Mesenchymal stem cell (in vitro differentiated cells and primary cell): ENCODE data around the gene WFDC13.

Experiments
- DNase-seq: peaks from one replicate; pipeline ENCODE4 v3.0.0-alpha.2; 2013
- H2AFZ ChIP-seq: one replicate; pipeline ENCODE4 v1.6.1; 2013; ENCODE audit warnings: low read depth, mild to moderate bottlenecking, control low read depth, inconsistent platforms, low read length, moderate library complexity
- H2AK5ac ChIP-seq: 2 replicates; pipeline ENCODE4 v1.6.1; 2013; ENCODE audit warnings: low read length, moderate library complexity, mild to moderate bottlenecking, inconsistent platforms; ENCODE audit not compliant: severe bottlenecking
- H2BK120ac ChIP-seq: one replicate; pipeline ENCODE4 v1.6.1; 2013; ENCODE audit warnings: low read depth, mild to moderate bottlenecking, inconsistent platforms, low read length, moderate library complexity
- H2BK12ac ChIP-seq, 2 experiments: one replicate each; pipeline ENCODE4 v1.6.1; 2013; ENCODE audit warnings: inconsistent platforms in 2 of 2, low read length in 2 of 2, mild to moderate bottlenecking in 2 of 2, moderate library complexity in 2 of 2, control low read depth in 1 of 2
- H2BK15ac ChIP-seq: one replicate; pipeline ENCODE4 v1.6.1; 2013; ENCODE audit warnings: mild to moderate bottlenecking, low read depth, inconsistent platforms; ENCODE audit not compliant: poor library complexity, severe bottlenecking
- H2BK5ac ChIP-seq: 2 replicates; pipeline ENCODE4 v1.6.1; 2013; ENCODE audit warnings: low read depth, mild to moderate bottlenecking, low read length, control low read depth, inconsistent platforms; ENCODE audit not compliant: poor library complexity, severe bottlenecking
- H3K14ac ChIP-seq, 2 experiments: one replicate each; pipeline ENCODE4 v1.6.1; 2013; ENCODE audit warnings: inconsistent platforms in 2 of 2, low read length in 2 of 2, control low read depth in 1 of 2, mild to moderate bottlenecking in 1 of 2, moderate library complexity in 1 of 2
- H3K18ac ChIP-seq, 2 experiments: one replicate each; pipeline ENCODE4 v1.6.1; 2013; ENCODE audit warnings: inconsistent platforms in 2 of 2, low read length in 2 of 2, control low read depth in 1 of 2, low read depth in 1 of 2, mild to moderate bottlenecking in 1 of 2
- H3K23ac ChIP-seq, 2 experiments: one replicate each; pipeline ENCODE4 v1.6.1; 2013; ENCODE audit warnings: inconsistent platforms in 2 of 2, low read length in 2 of 2, mild to moderate bottlenecking in 2 of 2, moderate library complexity in 2 of 2, control low read depth in 1 of 2
- H3K27ac ChIP-seq: 2 replicates; pipeline ENCODE4 v1.5.1; 2013; ENCODE audit warnings: mild to moderate bottlenecking, moderate library complexity, low read length, control low read depth, inconsistent platforms; ENCODE audit not compliant: poor library complexity, severe bottlenecking
- H3K27me3 ChIP-seq, 2 experiments: 2 replicates each; pipeline versions ENCODE4 v1.6.1 to v1.7.0; 2013; ENCODE audit warnings: low read length in 2 of 2, mild to moderate bottlenecking in 2 of 2, moderate library complexity in 2 of 2, control low read depth in 1 of 2, inconsistent platforms in 1 of 2; ENCODE audit not compliant: control insufficient read depth in 1 of 2, insufficient read depth in 1 of 2
- H3K36me3 ChIP-seq, 2 experiments: 2 replicates each; pipeline versions ENCODE4 v1.6.1 to v1.7.0; 2013; ENCODE audit warnings: low read length in 2 of 2, control low read depth in 1 of 2, inconsistent platforms in 1 of 2, low read depth in 1 of 2, mild to moderate bottlenecking in 1 of 2; ENCODE audit not compliant: insufficient read depth in 2 of 2, control insufficient read depth in 1 of 2
- H3K4ac ChIP-seq, 2 experiments: one replicate each; pipeline ENCODE4 v1.6.1; 2013; ENCODE audit warnings: inconsistent platforms in 2 of 2, low read length in 2 of 2, mild to moderate bottlenecking in 2 of 2, moderate library complexity in 2 of 2, control low read depth in 1 of 2, low read depth in 1 of 2
- H3K4me1 ChIP-seq: 2 replicates; pipeline ENCODE4 v1.6.1; 2013; ENCODE audit warnings: low read depth, low read length, control low read depth; ENCODE audit not compliant: control insufficient read depth, insufficient read depth
- H3K4me2 ChIP-seq: 2 replicates; pipeline ENCODE4 v1.6.1; 2013; ENCODE audit warnings: low read length, mild to moderate bottlenecking, inconsistent platforms; ENCODE audit not compliant: poor library complexity, severe bottlenecking
- H3K4me3 ChIP-seq, 2 experiments: 2 replicates each; pipeline versions ENCODE4 v1.5.1 to v1.7.0; 2013; ENCODE audit warnings: low read length in 2 of 2, mild to moderate bottlenecking in 2 of 2, control low read depth in 1 of 2, low read depth in 1 of 2; ENCODE audit not compliant: insufficient read depth in 1 of 2
- H3K79me1 ChIP-seq: replicated peaks from 2 replicates; pipeline ENCODE4 v1.6.1; 2013; ENCODE audit warnings: mild to moderate bottlenecking, control low read depth, low read length, inconsistent platforms; ENCODE audit not compliant: poor library complexity, severe bottlenecking
- H3K9ac ChIP-seq: 2 replicates; pipeline ENCODE4 v1.7.0; 2013; ENCODE audit warnings: mild to moderate bottlenecking, low read length, moderate library complexity
- H3K9me3 ChIP-seq: 2 replicates; pipeline ENCODE4 v1.7.0; 2013; ENCODE audit warnings: mild to moderate bottlenecking, low read length; ENCODE audit not compliant: control insufficient read depth
- H4K8ac ChIP-seq: one replicate; pipeline ENCODE4 v1.6.1; 2013; ENCODE audit warnings: inconsistent platforms, mild to moderate bottlenecking, low read length, moderate library complexity
- H4K91ac ChIP-seq: one replicate; pipeline ENCODE4 v1.6.1; 2013; ENCODE audit warnings: mild to moderate bottlenecking, low read length, inconsistent platforms
- WGBS: methylation state at CpG from one replicate; pipeline ENCODE4 v1.1.7; 2013; ENCODE audit warnings: mixed read lengths; 5-methylcytosine and 5-hydroxymethylcytosine counted together

WFDC13 gene

GRCh38 chr20:45735988-45736387 is 34.1 kb downstream of the WFDC13 start:
- H3K27ac ChIP-seq = no peak overlapping the region
- no peak overlapping the region for H2BK5ac ChIP-seq
- no peak overlapping the region for H2BK15ac ChIP-seq
- no peak overlapping the region for H3K4me3 ChIP-seq
- H3K23ac ChIP-seq = no peak overlapping the region
- no peak overlapping the region for H3K4ac ChIP-seq
- no peak overlapping the region for H3K9ac ChIP-seq
- no peaks in the 10 kb centered on the region for H3K79me1 ChIP-seq
- WGBS = 91% methylated on average over 23 of the region's 23 CpGs
- H4K91ac ChIP-seq = no peak overlapping the region
- no peaks in the 10 kb centered on the region for H3K36me3 ChIP-seq
- DNase-seq = no peak
- H4K8ac ChIP-seq = no peak overlapping the region
- no peaks in the 10 kb centered on the region for H3K4me1 ChIP-seq
- peaks cover 17% of the 10 kb centered on the region for H3K9me3 ChIP-seq
- H3K27me3 ChIP-seq = no peaks in the 10 kb centered on the region
- no peak overlapping the region for H2AK5ac ChIP-seq
- no peak overlapping the region for H2BK12ac ChIP-seq
- no peak overlapping the region for H3K4me2 ChIP-seq
- no peak overlapping the region for H3K18ac ChIP-seq
- no peak overlapping the region for H2AFZ ChIP-seq
- no peak overlapping the region for H2BK120ac ChIP-seq
- no peak overlapping the region for H3K14ac ChIP-seq

GRCh38 chr20:45742596-45742995 is 40.8 kb downstream of the WFDC13 start:
- no peak for DNase-seq
- WGBS = 87% methylated on average over 3 of the region's 4 CpGs
- Histone ChIP-seq H3K9ac (no peak overlapping the region), H3K4ac (no peak overlapping the region), H2BK5ac (no peak overlapping the region), H3K18ac (no peak overlapping the region), H3K23ac (no peak overlapping the region), H2BK15ac (no peak overlapping the region), H4K91ac (no peak overlapping the region), H3K27me3 (no peaks in the 10 kb centered on the region), H3K4me3 (no peak overlapping the region), H3K79me1 (no peaks in the 10 kb centered on the region), H2BK120ac (no peak overlapping the region), H3K36me3 (no peaks in the 10 kb centered on the region), H2AFZ (no peak overlapping the region), H4K8ac (no peak overlapping the region), H3K9me3 (no peaks in the 10 kb centered on the region), H3K14ac (no peak overlapping the region), H3K27ac (no peak overlapping the region), H3K4me2 (no peak overlapping the region), H3K4me1 (no peaks in the 10 kb centered on the region), H2AK5ac (no peak overlapping the region), H2BK12ac (no peak overlapping the region)

- no peaks in the 10 kb centered on the region for H3K36me3 ChIP-seq
- H3K14ac ChIP-seq = no peak overlapping the region
- H2BK5ac ChIP-seq = no peak overlapping the region
- H3K9me3 ChIP-seq = no peaks in the 10 kb centered on the region
- H3K23ac ChIP-seq = no peak overlapping the region
- H3K27me3 ChIP-seq = peaks cover 0 to 5% of the 10 kb centered on the region in 2 experiments
- no peak overlapping the region for H2BK120ac ChIP-seq
- no peak overlapping the region for H3K4me2 ChIP-seq
- H4K91ac ChIP-seq = no peak overlapping the region
- no peak overlapping the region for H3K18ac ChIP-seq
- no peak overlapping the region for H2AFZ ChIP-seq
- H3K4me1 ChIP-seq = no peaks in the 10 kb centered on the region
- H3K27ac ChIP-seq = no peak overlapping the region
- no peak overlapping the region for H3K4ac ChIP-seq
- DNase-seq = no peak
- no peak overlapping the region for H2AK5ac ChIP-seq
- H2BK12ac ChIP-seq = no peak overlapping the region
- H3K4me3 ChIP-seq = no peak overlapping the region
- H2BK15ac ChIP-seq = no peak overlapping the region
- H4K8ac ChIP-seq = no peak overlapping the region
- no peaks in the 10 kb centered on the region for H3K79me1 ChIP-seq
- H3K9ac ChIP-seq = no peak overlapping the region
Observed at GRCh38 chr20:45745015-45745414, 43.2 kb downstream of the WFDC13 start.

- Histone ChIP-seq H3K27me3 (peaks cover 0 to 5% of the 10 kb centered on the region in 2 experiments), H3K4ac (no peak overlapping the region), H3K23ac (no peak overlapping the region), H3K9me3 (no peaks in the 10 kb centered on the region), H4K8ac (no peak overlapping the region), H3K18ac (no peak overlapping the region), H2BK5ac (no peak overlapping the region), H3K79me1 (no peaks in the 10 kb centered on the region), H3K36me3 (no peaks in the 10 kb centered on the region), H3K9ac (no peak overlapping the region), H2BK15ac (no peak overlapping the region), H3K4me3 (no peak overlapping the region), H4K91ac (no peak overlapping the region), H3K4me2 (no peak overlapping the region), H3K4me1 (no peaks in the 10 kb centered on the region), H2AFZ (no peak overlapping the region), H2BK120ac (no peak overlapping the region), H2BK12ac (no peak overlapping the region), H3K14ac (no peak overlapping the region), H2AK5ac (no peak overlapping the region), H3K27ac (no peak overlapping the region)
- WGBS = 100% methylated on average over 1 of the region's 1 CpG
- no peak for DNase-seq
Observed at GRCh38 chr20:45751721-45752120, 49.9 kb downstream of the WFDC13 start.
